ENCODE measurements around the gene ADAM19.

DNA sequence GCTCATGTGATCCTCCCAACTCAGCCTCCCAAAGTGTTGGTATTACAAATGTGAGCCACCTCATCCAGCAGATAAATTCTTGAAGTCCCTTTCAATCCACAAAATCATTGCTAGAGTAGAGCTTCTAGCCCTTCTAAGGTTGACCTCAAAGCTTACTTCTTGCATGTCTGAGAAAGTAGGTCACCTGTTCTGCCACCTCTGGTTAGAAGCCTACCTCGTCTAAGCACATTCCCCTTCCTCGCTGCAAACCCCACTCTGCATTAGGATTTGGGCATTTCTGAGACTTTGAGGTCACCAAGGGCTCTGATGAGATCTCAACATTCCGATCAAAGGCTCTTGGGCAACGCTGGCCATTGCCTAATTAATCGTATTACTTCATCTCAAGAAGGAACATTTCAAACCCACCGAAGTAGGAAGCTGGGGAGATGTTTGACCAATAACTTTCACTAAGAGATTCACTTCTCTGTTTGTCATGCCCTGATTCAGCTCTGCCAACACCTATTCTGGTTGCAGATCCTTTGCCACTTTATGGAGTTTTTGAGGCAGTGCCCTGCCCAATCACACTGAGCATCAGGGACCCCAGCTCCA, 8.6 kb downstream of the ADAM19 start:
- TF ChIP-seq EZH2 (IDR thresholded peaks at IDR 0.05; ENCODE audit: low read length, missing control alignments) = no peak
- TF ChIP-seq, protein P1, sequence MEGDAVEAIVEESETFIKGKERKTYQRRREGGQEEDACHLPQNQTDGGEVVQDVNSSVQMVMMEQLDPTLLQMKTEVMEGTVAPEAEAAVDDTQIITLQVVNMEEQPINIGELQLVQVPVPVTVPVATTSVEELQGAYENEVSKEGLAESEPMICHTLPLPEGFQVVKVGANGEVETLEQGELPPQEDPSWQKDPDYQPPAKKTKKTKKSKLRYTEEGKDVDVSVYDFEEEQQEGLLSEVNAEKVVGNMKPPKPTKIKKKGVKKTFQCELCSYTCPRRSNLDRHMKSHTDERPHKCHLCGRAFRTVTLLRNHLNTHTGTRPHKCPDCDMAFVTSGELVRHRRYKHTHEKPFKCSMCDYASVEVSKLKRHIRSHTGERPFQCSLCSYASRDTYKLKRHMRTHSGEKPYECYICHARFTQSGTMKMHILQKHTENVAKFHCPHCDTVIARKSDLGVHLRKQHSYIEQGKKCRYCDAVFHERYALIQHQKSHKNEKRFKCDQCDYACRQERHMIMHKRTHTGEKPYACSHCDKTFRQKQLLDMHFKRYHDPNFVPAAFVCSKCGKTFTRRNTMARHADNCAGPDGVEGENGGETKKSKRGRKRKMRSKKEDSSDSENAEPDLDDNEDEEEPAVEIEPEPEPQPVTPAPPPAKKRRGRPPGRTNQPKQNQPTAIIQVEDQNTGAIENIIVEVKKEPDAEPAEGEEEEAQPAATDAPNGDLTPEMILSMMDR (conservative IDR thresholded peaks at IDR 0.05 in 1 of 2, IDR thresholded peaks at IDR 0.05 in 1 of 2; ENCODE audit: low read depth in 1 of 2, low read length in 2 of 2) = no peak
